MM.1S (cell line): ENCODE results near the gene ZBTB18.

Experiments used
- DNase-seq: peaks from one replicate; pipeline ENCODE4 v3.0.0-alpha.2; 2015
- H2AFZ ChIP-seq: fragments of 300-600 bp; sonication (generic); 2 replicates; pipeline ENCODE4 v1.6.0; 2016; ENCODE audit warnings: antibody characterized with exemption, low read length
- H3F3A ChIP-seq: fragments of 300-600 bp; sonication (generic); 2 replicates; pipeline ENCODE4 v1.6.1; 2016; ENCODE audit warnings: mild to moderate bottlenecking, antibody characterized with exemption, low read length, moderate library complexity, mixed read lengths; ENCODE audit not compliant: insufficient read depth
- H3K27ac ChIP-seq: fragments of 300-600 bp; sonication (generic); 2 replicates; pipeline ENCODE4 v1.5.1; 2016; ENCODE audit warnings: mild to moderate bottlenecking, low read length
- H3K27me3 ChIP-seq: fragments of 300-600 bp; sonication (generic); replicated peaks from 2 replicates; pipeline ENCODE4 v1.6.0; 2016; ENCODE audit warnings: low read length; ENCODE audit not compliant: insufficient read depth
- H3K36me3 ChIP-seq: fragments of 300-600 bp; sonication (generic); replicated peaks from 2 replicates; pipeline ENCODE4 v1.6.1; 2016; ENCODE audit warnings: mild to moderate bottlenecking, low read length, mixed read lengths; ENCODE audit not compliant: insufficient read depth
- H3K4me1 ChIP-seq: fragments of 300-600 bp; sonication (generic); 2 replicates; pipeline ENCODE4 v1.6.1; 2016; ENCODE audit warnings: low read length, mixed read lengths
- H3K4me2 ChIP-seq: fragments of 300-600 bp; sonication (generic); 2 replicates; pipeline ENCODE4 v1.6.0; 2016; ENCODE audit warnings: low read depth, low read length
- H3K4me3 ChIP-seq: fragments of 300-600 bp; sonication (generic); 2 replicates; pipeline ENCODE4 v1.5.1; 2016; ENCODE audit warnings: low read length, mixed read lengths
- H3K79me2 ChIP-seq: fragments of 300-600 bp; sonication (generic); 2 replicates; pipeline ENCODE4 v1.6.1; 2016; ENCODE audit warnings: mixed run types, low read length, mixed read lengths
- H3K9ac ChIP-seq: fragments of 300-600 bp; sonication (generic); 2 replicates; pipeline ENCODE4 v1.6.1; 2016; ENCODE audit warnings: low read length, mixed read lengths
- H3K9me2 ChIP-seq: fragments of 300-600 bp; sonication (generic); replicated peaks from 2 replicates; pipeline ENCODE4 v1.6.1; 2016; ENCODE audit warnings: mild to moderate bottlenecking, low read length, mixed read lengths; ENCODE audit not compliant: insufficient read depth
- H3K9me3 ChIP-seq: fragments of 300-600 bp; sonication (generic); replicated peaks from 2 replicates; pipeline ENCODE4 v1.6.1; 2016; ENCODE audit warnings: mild to moderate bottlenecking, low read length, mixed read lengths; ENCODE audit not compliant: insufficient read depth
- H4K20me1 ChIP-seq: fragments of 300-600 bp; sonication (generic); 2 replicates; pipeline ENCODE4 v1.6.1; 2016; ENCODE audit warnings: mild to moderate bottlenecking, low read length, moderate library complexity, mixed read lengths; ENCODE audit not compliant: insufficient read depth
- EZH2 ChIP-seq: fragments of 300-600 bp; sonication (generic); optimal IDR thresholded peaks from 2 replicates; pipeline ENCODE3; 2017; ENCODE audit warnings: low read depth, mild to moderate bottlenecking, antibody characterized with exemption, low read length, mixed read lengths
- EZH2phosphoT487 ChIP-seq: fragments of 300-600 bp; sonication (generic); IDR thresholded peaks from 2 replicates; pipeline ENCODE4 v1.6.1; 2018; ENCODE audit warnings: antibody characterized with exemption, low read length
- TF ChIP-seq, protein P1 (sequence below): fragments of 300-600 bp; sonication (generic); IDR thresholded peaks from 2 replicates; pipeline ENCODE4 v1.5.1; 2016; ENCODE audit warnings: antibody characterized with exemption, low read length, mixed read lengths

The ZBTB18 gene

DNA sequence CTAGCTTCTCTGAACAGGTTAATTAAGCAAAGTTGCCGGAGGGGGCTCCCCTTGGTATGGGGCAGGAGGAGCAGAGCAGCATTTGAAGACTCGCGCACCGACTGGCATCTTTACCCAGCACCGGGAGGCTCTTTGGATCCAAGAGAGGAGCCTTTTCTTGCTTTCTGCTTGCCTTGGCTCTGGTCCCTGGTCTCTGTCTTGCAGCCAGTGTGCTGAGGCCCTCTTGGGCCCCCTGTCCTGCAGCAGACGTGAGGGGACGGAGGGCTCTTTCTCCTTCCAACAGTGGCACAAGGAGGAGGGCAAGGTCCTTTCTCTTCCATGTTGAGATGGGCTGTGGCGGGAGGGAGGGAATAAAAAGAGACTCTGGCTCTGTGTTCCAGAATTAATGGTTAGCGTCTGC is 45.6 kb downstream of the ZBTB18 start:
- TF ChIP-seq EZH2 (no peak), EZH2phosphoT487 (no peak)
- TF ChIP-seq, protein P1, sequence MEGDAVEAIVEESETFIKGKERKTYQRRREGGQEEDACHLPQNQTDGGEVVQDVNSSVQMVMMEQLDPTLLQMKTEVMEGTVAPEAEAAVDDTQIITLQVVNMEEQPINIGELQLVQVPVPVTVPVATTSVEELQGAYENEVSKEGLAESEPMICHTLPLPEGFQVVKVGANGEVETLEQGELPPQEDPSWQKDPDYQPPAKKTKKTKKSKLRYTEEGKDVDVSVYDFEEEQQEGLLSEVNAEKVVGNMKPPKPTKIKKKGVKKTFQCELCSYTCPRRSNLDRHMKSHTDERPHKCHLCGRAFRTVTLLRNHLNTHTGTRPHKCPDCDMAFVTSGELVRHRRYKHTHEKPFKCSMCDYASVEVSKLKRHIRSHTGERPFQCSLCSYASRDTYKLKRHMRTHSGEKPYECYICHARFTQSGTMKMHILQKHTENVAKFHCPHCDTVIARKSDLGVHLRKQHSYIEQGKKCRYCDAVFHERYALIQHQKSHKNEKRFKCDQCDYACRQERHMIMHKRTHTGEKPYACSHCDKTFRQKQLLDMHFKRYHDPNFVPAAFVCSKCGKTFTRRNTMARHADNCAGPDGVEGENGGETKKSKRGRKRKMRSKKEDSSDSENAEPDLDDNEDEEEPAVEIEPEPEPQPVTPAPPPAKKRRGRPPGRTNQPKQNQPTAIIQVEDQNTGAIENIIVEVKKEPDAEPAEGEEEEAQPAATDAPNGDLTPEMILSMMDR = no peak
- Histone ChIP-seq H4K20me1 (no peaks in the 10 kb centered on the region), H3K36me3 (no peaks in the 10 kb centered on the region), H3K27ac (no peak overlapping the region), H3K4me2 (no peak overlapping the region), H3F3A (no peaks in the 10 kb centered on the region), H3K27me3 (no peaks in the 10 kb centered on the region), H2AFZ (no peak overlapping the region), H3K79me2 (no peaks in the 10 kb centered on the region), H3K9me3 (no peaks in the 10 kb centered on the region), H3K4me1 (no peaks in the 10 kb centered on the region), H3K9ac (no peak overlapping the region), H3K9me2 (no peaks in the 10 kb centered on the region), H3K4me3 (no peak overlapping the region)
- DNase-seq = no peak

DNA sequence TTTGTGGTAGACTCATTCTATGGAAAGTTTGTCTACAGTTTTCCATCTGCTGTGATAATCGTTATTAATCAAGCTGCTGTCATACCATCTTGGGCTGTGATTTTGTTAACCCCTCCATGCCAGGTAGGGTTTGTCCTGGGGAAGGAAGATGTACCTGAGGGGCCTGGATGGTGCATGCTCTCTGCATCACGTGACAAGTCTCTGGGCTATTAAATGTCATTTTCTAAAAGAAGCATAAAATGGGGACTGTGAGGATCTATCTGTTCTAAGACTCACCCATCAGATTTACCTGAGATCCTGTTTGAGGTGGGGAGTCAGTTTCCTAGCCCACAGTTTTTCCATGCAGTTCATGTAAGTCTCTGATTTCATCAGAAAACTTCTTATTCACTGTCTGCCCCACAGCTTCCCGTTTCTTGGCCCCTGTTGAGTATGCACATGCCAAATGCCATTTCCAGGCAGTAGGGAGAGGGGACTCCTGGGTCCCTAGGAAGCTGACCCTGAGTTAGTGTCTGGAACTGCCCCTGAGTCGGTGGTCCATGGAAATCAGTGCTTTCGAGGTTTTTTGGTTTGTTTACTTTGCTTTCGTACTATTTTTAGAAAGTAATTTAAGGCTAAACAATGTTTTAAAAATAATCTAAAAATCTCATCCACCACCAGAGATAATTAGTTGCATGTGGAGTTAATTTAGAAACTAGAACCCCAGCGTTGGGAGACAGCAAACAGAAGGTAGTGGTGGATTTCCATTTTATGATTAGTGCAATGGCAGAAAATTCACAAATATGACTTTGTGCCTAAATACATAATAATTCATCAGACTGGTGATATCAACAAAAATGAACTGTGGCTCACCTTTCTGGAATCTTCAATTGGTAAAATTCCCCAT is 46.7 kb downstream of the ZBTB18 start:
- Histone ChIP-seq H3K27ac (no peak overlapping the region), H3K36me3 (no peaks in the 10 kb centered on the region), H2AFZ (no peak overlapping the region), H4K20me1 (no peaks in the 10 kb centered on the region), H3K4me3 (no peak overlapping the region), H3F3A (no peaks in the 10 kb centered on the region), H3K79me2 (no peaks in the 10 kb centered on the region), H3K4me1 (no peaks in the 10 kb centered on the region), H3K9me2 (no peaks in the 10 kb centered on the region), H3K4me2 (no peak overlapping the region), H3K27me3 (no peaks in the 10 kb centered on the region), H3K9me3 (no peaks in the 10 kb centered on the region), H3K9ac (no peak overlapping the region)
- no peak for DNase-seq
- no peak for TF ChIP-seq EZH2
- no peak for TF ChIP-seq EZH2phosphoT487
- TF ChIP-seq, protein P1 = no peak

DNA sequence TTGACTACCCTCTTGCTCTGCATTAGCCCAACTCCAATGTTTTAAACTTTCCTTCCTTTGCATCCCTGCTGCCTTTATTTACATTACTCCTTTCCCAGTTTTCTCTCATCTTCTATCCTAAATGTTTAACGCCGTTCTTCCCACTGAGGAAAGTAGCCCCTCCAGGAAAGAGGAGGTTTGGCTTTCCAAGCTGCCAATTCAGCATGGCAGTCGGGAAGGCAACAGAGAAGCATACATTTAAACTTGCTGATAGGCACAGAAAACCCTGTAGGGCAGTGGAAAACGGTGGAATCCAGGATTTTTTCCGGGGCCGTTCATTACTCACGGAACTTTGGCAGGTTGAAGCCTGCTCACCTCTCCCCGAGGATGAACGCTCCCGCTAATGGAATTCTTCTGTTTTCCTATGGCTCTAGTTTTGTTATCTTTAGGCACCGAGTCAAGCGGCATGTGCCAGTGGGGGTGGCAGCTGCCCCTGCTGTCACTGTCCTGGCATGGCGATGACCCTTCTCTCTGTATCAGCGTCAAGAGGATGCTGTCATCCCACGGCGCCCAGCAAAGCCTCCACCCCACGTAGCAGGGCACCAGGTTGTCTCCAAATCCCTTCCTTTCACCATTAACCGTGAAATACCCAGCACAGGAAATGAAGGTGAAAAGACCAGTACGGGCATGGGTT is 48.3 kb downstream of the ZBTB18 start:
- no peaks in the 10 kb centered on the region for H3K4me1 ChIP-seq
- TF ChIP-seq EZH2phosphoT487 = no peak
- no peak for TF ChIP-seq EZH2
- TF ChIP-seq, protein P1 = no peak
- no peak overlapping the region for H3K9ac ChIP-seq
- DNase-seq = no peak
- H3K27me3 ChIP-seq = no peaks in the 10 kb centered on the region
- H3K9me3 ChIP-seq = no peaks in the 10 kb centered on the region
- H4K20me1 ChIP-seq = no peaks in the 10 kb centered on the region
- no peak overlapping the region for H3K4me3 ChIP-seq
- H3K79me2 ChIP-seq = no peaks in the 10 kb centered on the region
- H3K4me2 ChIP-seq = no peak overlapping the region
- H2AFZ ChIP-seq = no peak overlapping the region
- no peaks in the 10 kb centered on the region for H3K36me3 ChIP-seq
- H3K9me2 ChIP-seq = no peaks in the 10 kb centered on the region
- no peaks in the 10 kb centered on the region for H3F3A ChIP-seq
- no peak overlapping the region for H3K27ac ChIP-seq
